K562 (cell line): Measurements from ENCODE around the gene C1QTNF9B. TPM values are rescaled to one million over a fixed set of nuclear protein-coding genes. Genes with fewer than 3 reads are reported as not detected.

Source experiments
- ATF1 ChIP-seq, 2 experiments: fragments of 450-650 bp in 1 of 2; IDR thresholded peaks; 2 replicates each; pipeline ENCODE4 v1.6.1; 2016; ENCODE audit warnings: missing compliant biosample characterization in 1 of 2, missing genetic modification characterization in 1 of 2
- MYBL2 ChIP-seq, 2 experiments: fragments of 450-650 bp in 1 of 2; sonication (generic) in 1 of 2; formaldehyde crosslinking in 1 of 2; IDR thresholded peaks; 2 replicates each; pipeline versions ENCODE4 v1.6.1 to v1.8.1; 2017 to 2022; ENCODE audit warnings: borderline replicate concordance in 1 of 2, inconsistent platforms in 1 of 2, low read depth in 1 of 2, mild to moderate bottlenecking in 1 of 2, missing genetic modification reagents in 1 of 2, moderate library complexity in 1 of 2
- polyA plus RNA-seq, 8 experiments: library from polyadenylated mRNA; depleted of rRNA in 4 of 8; stranded (reverse) in 5 of 8; unstranded in 3 of 8; fragments of >200 nt; fragmentation: Nextera tagmentation in 2 of 8; fragmentation: Illumina TruSeq in 1 of 8; extraction: Ambion mirVana in 2 of 8; extraction: Trizol in 1 of 8; gene quantifications; 2 replicates each; pipeline versions ENCODE4 v1.2.1 to v1.2.3, GENCODE V29; 2011 to 2014; ENCODE audit warnings: inconsistent platforms in 1 of 8, missing spikeins in 1 of 8
- total RNA-seq, 7 experiments: library from RNA; depleted of rRNA in 6 of 7; stranded (reverse); fragments of >200 nt in 6 of 7; fragmentation: Illumina TruSeq in 2 of 7; extraction: Trizol in 2 of 7; gene quantifications; 2 replicates each; pipeline versions ENCODE4 v1.2.1 to v1.2.3, GENCODE V29; 2011 to 2021; ENCODE audit warnings: low replicate concordance in 1 of 7
- TF ChIP-seq, protein P1 (sequence below): fragments of 200-400 bp; formaldehyde crosslinking; IDR thresholded peaks from 2 replicates; pipeline ENCODE4 v1.6.1; 2017; ENCODE audit warnings: mild to moderate bottlenecking, low read depth, low read length, moderate library complexity
- TF ChIP-seq, protein P2 (sequence below): fragments of 250-450 bp; sonication (Bioruptor Pico); IDR thresholded peaks from 2 replicates; pipeline ENCODE4 v1.4.0; 2020

C1QTNF9B gene
- total and polyA plus RNA-seq, 9 of the 15 experiments (the other 6 are each of a cell fraction or from before 2014, with no cell fraction given) = 0.14 to 0.94 (median 0.35) TPM; not detected in 3

DNA sequence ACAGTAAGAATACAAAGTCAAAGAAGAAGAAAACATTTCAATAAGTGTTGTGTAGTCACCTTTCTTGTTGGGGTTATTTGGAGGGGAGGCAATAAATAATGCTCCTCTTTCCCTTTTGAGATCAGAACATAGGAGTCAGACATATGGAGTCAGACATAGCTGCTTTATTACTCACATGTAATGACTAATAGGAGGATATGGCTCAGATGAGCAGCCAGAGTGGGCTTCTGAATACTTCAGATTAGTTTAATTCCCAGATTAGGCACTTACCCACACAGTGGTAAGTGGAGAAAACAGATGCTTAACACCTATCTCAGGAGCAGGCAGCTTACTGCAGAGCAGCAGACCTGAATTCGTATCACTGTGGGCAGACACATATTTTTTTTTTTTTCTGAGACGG lies 31.7 kb upstream of the C1QTNF9B start (continued):
- TF ChIP-seq, protein P1, sequence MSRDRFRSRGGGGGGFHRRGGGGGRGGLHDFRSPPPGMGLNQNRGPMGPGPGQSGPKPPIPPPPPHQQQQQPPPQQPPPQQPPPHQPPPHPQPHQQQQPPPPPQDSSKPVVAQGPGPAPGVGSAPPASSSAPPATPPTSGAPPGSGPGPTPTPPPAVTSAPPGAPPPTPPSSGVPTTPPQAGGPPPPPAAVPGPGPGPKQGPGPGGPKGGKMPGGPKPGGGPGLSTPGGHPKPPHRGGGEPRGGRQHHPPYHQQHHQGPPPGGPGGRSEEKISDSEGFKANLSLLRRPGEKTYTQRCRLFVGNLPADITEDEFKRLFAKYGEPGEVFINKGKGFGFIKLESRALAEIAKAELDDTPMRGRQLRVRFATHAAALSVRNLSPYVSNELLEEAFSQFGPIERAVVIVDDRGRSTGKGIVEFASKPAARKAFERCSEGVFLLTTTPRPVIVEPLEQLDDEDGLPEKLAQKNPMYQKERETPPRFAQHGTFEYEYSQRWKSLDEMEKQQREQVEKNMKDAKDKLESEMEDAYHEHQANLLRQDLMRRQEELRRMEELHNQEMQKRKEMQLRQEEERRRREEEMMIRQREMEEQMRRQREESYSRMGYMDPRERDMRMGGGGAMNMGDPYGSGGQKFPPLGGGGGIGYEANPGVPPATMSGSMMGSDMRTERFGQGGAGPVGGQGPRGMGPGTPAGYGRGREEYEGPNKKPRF = no peak
- TF ChIP-seq MYBL2 (IDR thresholded peaks at IDR 0.05; ENCODE audit: low read depth) (no peak), MYBL2 (CRISPR knock-in tag; IDR thresholded peaks at IDR 0.05; ENCODE audit: borderline replicate concordance) (no peak), ATF1 (CRISPR knock-in tag; IDR thresholded peaks at IDR 0.05) (no peak), ATF1 (tag; IDR thresholded peaks at IDR 0.05) (no peak)
- TF ChIP-seq, protein P2, sequence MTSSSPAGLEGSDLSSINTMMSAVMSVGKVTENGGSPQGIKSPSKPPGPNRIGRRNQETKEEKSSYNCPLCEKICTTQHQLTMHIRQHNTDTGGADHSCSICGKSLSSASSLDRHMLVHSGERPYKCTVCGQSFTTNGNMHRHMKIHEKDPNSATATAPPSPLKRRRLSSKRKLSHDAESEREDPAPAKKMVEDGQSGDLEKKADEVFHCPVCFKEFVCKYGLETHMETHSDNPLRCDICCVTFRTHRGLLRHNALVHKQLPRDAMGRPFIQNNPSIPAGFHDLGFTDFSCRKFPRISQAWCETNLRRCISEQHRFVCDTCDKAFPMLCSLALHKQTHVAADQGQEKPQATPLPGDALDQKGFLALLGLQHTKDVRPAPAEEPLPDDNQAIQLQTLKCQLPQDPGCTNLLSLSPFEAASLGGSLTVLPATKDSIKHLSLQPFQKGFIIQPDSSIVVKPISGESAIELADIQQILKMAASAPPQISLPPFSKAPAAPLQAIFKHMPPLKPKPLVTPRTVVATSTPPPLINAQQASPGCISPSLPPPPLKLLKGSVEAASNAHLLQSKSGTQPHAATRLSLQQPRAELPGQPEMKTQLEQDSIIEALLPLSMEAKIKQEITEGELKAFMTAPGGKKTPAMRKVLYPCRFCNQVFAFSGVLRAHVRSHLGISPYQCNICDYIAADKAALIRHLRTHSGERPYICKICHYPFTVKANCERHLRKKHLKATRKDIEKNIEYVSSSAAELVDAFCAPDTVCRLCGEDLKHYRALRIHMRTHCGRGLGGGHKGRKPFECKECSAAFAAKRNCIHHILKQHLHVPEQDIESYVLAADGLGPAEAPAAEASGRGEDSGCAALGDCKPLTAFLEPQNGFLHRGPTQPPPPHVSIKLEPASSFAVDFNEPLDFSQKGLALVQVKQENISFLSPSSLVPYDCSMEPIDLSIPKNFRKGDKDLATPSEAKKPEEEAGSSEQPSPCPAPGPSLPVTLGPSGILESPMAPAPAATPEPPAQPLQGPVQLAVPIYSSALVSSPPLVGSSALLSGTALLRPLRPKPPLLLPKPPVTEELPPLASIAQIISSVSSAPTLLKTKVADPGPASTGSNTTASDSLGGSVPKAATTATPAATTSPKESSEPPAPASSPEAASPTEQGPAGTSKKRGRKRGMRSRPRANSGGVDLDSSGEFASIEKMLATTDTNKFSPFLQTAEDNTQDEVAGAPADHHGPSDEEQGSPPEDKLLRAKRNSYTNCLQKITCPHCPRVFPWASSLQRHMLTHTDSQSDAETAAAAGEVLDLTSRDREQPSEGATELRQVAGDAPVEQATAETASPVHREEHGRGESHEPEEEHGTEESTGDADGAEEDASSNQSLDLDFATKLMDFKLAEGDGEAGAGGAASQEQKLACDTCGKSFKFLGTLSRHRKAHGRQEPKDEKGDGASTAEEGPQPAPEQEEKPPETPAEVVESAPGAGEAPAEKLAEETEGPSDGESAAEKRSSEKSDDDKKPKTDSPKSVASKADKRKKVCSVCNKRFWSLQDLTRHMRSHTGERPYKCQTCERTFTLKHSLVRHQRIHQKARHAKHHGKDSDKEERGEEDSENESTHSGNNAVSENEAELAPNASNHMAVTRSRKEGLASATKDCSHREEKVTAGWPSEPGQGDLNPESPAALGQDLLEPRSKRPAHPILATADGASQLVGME (CRISPR knock-in tag) = no peak
